HL-60/S4 treated with phorbol 12-myristate 13-acetate at 8.2 ng/mL for 4 days and 3 days (cell line): ENCODE results near the gene SHISAL1.
"Not testable (repeated sequence)": the region's sequence is repeated elsewhere in the genome, so short reads cannot be mapped to it uniquely, and the experiment has no call there.

Experiments used
- in situ Hi-C: fragments of 300-500 bp; cut with MboI; formaldehyde crosslinking; loops from 2 replicates; pipeline ENCODE4 v1.15.0; 2022; ENCODE audit warnings: low sequenced_read_pairs

SHISAL1 gene

DNA sequence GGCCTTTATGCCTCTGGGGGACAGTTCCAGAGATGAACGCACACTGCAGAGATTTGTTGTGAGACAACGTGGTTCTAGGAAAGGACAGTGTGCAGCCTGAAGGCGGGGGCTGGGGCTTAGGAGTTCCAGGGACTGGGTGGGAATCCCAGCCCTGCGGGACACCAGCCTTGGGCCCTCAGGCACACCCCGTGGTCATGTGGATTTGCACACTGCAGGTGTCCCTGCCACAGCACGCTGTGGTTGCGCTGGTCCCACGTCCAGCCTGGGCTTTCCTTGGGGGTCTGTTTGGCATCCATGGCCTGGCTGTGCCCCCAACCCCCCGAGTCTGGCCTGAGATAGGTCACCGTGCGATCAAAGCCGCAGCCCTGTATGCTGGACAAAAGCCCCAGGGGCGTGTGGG, 7.3 kb downstream of the SHISAL1 start:
- in situ Hi-C loops = no loop called here

DNA sequence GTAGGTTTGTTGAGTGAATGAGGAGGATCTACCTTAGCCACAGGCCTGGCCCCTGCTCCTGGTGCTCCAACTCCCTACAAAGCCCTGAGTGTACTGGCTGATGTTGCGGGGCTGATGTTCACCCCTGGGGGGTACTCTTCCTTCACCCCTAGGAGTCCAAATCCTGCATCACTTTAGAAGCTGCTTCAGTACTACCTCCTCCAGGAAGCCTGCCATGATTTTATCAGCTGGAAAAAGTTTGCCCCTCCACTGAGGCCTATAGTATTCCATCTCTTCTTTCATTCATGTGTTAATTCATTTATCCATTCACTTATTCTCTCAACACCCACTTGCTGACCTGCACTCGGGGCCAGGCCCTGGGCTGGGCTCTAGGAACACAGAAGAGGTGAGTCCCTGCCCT, 7.8 kb downstream of the SHISAL1 start:
- in situ Hi-C loops = no loop called here

DNA sequence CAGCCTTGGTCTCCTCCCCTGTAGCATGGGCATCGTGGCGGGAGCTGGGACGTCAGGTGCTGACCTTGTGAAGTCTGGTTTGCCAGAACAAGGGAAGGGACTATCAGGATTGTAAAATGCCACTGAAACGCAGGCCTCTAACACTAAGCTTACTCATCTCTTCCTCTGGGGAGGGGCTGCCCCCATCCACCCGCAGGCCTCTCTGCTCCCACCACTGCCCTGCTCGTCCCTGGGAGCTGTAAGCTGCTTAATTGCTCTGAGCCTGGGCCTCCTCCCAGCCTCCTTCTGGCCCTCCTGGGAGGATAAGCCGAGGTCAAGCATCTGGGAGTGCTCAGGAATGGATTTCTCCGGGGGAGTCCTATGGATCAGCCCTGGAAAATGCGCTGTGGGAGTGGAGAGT, 8.4 kb downstream of the SHISAL1 start:
- in situ Hi-C loops = no loop called here

DNA sequence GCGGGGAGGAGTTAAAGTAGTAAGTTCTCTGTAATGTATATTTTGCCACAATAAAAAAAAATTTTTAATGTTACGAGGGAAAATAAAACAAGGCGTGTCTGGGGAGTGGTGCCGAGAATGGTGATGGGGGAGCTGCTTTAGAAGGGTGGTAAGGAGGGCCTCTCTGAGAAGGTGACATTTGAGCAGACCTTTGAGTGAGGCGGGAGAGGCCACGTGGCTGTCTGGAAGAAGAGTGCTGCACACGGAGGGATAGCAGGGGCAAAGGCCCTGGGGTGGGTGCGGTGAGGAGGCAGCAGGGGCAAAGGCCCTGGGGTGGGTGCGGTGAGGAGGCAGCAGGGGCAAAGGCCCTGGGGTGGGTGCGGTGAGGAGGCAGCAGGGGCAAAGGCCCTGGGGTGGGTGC, 10.4 kb downstream of the SHISAL1 start:
- in situ Hi-C loops = not testable (repeated sequence)

DNA sequence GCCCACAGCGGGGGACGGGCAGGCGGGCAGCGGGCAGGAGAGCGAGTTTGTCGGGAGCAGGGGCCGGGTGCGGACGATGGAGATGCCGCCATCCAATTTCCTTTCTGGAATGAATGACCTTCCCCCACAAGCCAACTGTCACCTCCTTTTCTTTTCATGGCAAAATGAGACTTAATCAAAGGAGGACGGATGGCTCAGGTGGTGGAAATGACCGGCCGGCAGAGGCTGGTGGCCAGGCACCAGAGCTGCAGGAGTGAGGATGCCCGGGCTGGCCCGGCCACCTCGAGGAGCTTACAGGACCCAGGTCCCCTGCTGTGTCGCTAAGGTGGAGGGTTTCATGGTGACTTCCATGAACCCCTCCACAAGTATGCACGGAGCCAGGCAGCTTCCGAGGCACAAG, 11.7 kb downstream of the SHISAL1 start:
- in situ Hi-C loops = no loop called here

DNA sequence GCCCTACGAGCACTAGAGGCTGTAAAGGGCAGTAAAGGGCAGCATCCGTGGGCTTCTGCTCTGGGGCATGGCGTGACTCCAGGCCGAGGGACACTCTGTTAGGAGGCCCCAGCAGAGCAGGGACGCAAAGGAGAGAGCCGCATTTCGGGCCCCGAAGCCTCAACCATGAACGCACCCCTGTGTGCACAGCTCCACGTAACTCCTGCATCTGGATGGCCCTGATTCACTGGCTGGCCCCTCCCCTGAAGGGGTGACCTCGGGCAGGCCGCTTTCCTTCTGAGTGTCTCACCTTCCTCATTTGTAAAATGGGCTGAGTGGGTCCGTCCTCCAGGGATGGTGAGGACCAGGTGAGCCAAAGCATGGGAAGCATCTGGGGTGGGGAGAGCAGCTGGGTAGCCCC, 13.6 kb downstream of the SHISAL1 start:
- in situ Hi-C loops = no loop called here

DNA sequence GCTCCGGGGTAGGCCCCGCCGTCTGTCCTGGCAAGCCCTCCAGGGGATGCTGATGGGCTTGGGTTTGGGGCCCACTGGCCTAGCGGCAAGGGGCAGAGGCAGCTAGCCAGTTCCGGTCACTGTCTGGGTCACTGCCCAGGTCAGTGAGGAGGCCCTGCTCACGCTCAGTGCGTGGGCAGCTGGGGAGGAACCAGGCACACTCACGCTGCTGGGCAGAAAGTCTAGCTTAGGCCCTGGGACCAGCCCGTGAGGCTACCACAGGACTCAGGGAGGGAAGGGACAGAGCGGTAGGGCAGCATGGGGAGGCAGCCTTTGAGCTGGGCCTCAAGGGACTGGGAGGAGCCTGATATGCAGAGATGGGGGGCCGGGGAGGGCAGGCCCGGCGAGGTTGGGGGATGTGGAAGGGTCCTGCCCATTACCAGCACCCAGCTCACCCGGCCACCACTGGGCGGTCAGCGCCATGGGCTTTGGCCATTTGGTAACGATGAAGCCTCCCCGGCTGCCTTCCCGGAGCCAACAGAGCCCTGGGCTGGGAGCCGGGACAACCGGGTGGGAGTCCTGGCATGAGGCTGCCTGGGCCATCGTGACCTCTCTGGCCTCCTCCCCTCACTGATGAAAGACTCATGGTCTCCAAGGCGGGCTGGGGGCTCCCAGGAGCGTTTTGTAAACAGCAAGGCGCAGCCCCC, 14.2 kb downstream of the SHISAL1 start:
- in situ Hi-C loops = no loop called here

DNA sequence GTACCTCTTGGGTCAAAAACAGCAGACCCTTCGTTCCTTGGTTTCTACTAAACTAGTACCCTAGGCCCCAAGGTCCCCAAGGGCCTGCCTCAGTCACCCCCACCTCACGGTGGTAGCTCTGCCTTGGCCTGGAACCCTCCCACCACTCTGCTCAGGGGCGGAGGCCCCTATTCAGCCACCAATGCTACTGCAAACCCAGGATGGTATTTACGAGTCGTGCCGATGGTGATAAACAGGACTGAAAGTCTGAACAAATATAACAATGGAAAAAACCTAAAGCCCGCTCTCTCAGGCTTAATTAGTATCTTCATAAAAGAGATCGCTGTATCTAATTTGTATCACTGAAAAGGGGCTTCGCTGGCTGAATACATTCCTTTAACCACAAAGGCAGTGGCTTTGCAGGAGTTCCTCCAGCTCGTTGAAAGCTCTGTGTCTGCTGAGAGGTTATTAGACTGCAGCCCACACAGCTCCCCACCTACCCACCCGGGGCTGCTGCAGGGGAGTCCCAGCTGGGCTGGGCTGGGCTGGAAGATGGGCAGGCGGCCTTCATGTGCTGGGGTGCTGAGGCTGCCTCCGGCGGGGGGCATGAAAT, 15.2 kb downstream of the SHISAL1 start:
- in situ Hi-C loops = no loop called here

DNA sequence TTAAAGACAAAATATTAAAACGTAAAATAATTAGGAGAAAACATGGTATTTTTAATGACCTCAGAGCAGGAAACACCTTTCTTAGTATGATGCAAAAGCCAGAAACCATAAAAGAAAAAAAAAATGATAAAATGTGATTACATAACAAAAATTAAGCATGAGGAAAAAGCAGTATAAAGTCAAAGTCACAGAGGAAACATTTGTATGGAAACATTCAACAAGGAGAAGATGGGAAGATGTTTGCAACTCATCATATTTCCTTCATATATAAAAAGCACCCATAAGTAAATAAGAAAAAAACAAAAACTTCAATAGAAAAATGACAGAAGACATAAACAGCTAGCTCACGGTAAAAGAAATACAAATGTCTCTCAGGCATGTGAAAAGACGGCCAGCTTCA, 17.3 kb downstream of the SHISAL1 start:
- in situ Hi-C loops = no loop called here

DNA sequence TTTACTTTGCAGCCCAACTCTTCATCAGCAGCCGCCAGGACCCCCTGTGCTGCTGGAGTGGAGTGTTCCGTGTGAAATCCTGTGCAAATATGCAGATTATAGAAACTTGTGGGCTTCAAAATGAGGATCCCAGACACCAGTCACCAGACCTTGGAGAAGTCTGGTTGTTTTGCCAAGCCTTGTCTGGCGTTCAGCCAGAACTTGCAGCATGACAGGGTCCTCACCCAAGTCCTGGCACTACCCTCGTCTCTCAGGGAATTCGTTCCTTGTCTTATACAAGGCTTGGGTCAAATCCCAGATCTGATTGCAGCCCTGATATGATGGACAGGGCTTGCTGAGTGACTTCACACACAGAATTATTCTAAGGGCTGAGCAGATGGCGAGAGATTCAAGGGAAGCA, 18.9 kb downstream of the SHISAL1 start:
- in situ Hi-C loops = no loop called here

DNA sequence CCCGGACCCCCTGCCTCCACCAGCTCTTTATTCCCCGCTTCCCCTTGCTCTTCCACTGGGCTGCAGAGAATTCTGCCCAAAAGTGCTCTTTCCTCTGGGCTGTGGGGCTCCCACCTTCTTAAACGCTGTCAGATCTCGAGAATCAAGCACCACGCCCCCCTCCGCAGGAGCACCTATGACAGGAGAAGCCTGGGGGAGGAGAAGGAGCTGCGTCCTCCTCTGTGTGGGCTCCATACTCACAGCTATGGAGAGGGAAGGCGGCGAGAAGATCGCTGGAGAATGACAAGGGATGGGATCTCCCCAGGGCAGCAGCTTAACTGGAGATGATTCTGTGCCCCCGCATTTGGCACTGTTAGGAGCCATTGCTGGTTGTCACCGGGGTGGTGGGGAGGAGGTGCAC, 19.7 kb downstream of the SHISAL1 start:
- in situ Hi-C loops = no loop called here

DNA sequence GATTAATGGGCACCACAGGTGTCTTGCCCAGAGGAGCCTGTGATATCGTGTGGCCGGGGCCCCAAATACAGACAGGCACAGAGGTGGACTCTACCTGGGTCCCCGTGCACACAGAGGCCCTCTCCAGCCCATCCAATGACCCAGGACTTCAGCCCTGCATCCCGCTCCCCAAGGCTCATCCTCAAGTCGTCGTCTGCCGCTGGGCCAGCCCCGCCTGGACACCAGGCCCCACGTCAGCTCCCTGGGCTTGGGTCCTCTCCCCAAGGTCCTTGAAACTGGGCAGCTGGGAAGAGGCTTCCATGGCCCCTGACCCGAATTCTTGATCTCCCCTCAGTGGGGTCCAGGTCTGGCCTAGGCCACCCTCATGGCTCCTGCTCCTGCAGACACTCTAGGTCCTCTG, 20.2 kb downstream of the SHISAL1 start:
- in situ Hi-C loops = no loop called here

DNA sequence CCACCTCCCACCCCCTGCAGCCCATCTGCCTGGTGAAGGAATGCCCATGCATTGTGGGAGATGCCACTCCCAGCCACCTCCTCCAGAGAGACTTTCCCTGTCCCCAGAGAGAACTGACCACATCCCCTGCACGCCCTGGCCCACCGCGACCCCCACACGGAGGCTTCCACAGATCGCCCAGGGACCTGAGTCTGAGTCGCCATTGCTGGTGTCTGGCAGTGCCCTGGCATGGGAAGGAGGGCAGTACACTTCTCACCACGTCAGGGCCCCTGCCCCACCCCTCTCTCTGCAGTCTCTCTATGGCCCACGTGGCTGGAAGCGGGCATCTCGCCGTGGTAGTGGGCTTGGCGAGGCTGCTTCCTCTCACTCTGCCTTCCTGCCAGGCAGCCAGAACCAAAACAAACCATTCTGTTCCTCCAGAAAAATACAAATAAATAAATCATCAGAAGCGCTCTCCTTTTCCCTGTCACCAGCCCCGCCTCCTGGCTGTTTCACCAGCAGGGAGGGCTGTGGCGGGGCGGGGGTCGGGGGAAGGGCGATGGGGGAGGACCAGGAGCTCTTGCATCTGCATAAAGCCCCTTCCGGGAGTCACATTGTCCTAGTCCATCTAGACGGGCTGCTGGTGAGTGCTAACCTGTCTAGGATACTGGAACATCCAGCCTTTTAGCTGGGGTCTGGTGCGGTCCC, 20.9 kb downstream of the SHISAL1 start:
- in situ Hi-C loops = no loop called here

DNA sequence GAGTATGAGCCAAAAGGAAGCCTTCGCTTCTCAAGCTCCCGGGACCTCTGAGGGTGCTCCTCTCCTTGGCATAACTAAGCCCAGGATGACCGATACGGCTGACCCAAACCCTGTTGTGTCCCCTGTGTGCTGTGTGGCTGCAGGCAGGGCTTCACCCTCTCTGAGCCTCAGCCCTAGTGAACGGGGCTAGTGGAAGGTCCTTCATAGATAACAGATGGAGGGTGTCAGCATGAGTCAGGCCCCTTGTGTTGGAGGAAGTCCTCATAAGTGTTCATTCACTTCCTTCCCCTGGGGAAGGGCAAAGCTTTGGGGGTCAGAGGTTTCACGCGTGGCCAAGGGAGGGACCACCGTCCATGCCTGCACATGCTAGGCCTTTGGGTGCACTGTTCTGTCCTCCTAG, 21.5 kb downstream of the SHISAL1 start:
- in situ Hi-C loops = no loop called here

DNA sequence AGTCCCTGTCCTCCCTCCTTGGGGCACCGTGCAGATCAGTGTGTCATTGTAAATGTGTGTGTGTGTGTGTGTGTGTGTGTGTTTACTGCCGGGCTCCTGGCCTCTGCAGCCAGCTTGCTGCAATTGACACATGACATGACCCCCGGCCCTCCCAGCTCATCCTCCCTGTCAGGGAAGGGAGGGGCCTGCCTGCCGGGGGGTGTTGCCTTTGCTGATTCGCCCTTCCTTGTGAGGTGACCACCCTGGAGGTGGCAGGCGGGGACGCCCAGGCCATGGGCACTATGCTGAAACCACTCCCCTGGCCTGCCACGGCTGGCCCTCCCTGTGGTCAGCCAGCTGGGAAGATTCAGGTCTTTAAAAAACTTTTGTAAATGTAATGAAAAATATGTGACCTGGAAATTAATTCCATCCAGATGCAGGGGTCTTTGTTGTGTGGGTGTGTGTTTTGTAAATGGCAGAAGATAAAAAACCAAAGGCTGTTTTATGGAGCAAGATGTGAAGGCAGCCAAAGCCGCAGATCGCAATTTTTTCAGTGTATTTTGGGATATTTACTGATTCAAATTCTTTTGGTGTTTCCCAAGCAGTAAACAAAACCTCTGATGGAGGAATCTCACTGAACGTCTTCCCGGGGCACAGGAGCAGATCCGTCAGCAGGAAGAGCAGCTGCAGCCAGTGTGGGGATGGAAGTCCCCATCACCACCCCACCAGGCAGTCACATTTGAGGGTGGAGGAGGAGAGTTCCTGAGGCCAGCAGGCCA, 23.2 kb downstream of the SHISAL1 start:
- in situ Hi-C loops = no loop called here

DNA sequence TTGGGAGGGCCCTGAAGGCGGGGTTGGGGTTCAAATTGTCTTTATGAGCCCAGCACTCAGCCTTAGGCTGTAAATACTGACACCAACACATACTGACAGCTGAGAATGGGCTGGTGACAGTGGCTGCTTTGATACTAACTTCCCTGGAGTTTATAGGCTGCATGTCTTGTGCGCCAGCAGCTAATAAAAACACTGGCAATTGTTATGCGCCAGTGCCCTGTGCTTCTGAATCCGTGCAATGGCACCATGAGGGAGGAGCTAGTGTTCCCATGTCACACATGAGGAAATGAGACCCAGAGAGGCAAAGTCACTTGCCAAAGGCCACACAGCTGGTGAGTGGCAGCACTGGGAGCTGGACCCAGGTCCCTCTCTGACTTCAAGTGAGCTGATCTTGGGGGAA, 23.8 kb downstream of the SHISAL1 start:
- in situ Hi-C loops = no loop called here

DNA sequence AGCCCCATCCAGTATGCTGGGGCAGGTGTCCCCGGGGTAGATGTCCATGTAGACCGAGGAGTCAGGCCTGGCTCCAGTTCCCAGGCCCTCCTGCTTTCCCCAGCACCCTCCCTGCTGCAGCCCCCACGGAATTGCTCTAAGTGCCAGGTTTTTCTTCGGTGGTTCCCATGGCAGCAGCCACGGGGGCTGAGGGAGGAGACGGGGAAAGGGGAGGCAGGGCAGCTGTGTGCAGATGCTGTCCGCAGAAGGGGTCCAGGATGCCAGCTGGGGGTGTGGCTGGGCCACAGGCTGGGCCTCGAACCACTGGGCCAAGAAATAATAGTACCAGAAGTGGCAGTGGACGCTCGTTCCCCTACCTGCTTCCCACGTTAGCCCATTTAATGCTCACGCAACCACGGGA, 25.0 kb downstream of the SHISAL1 start:
- in situ Hi-C loops = no loop called here

DNA sequence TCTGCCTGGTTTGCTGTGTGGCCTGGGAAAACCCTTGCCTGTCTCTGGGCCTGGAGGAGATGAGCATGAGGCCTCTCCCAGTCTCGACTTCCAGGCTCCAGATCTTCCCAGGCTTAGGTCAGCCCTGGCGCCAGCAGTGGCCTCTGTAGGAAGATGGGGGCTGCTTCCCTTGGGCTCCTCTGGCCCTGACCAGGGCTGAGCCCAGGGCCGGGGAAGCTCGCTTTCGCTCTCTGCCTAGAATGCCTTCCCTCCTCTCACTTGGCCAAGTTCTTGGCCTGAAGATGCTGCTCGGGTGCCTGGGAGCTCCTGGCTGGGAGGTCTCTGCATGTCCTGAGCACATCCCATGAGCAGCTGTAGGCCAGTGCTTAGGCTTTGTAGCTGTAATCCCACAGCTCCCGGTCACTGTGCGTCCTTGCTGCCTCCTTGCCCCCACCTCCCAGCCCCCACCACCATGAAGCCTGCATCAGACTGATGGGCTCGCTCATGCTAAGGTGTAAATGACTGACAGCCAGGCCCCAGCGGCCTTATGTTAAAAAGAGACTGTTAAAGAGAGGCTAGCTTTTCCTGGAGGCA, 25.5 kb downstream of the SHISAL1 start:
- in situ Hi-C loops = no loop called here

DNA sequence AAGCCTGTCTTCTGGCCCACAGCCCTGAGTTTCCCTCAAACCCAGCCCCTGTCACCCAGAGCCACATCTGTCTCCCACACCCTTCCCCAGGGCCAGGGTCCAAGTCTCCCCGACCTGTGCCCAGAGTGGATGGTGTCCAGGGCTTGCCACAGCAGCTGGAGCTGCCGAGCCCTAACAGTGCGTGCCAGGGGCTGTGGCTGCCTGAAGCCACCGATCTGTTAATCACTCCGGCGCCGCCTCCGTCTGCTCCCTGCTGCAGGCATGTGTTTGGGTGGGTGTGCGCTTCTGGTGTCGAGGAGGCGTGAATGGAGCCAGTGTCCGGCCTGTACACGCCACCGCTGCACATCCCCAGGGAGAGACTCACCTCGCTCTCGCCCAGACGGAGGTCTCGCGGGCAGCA, 26.1 kb downstream of the SHISAL1 start:
- in situ Hi-C loops = no loop called here

DNA sequence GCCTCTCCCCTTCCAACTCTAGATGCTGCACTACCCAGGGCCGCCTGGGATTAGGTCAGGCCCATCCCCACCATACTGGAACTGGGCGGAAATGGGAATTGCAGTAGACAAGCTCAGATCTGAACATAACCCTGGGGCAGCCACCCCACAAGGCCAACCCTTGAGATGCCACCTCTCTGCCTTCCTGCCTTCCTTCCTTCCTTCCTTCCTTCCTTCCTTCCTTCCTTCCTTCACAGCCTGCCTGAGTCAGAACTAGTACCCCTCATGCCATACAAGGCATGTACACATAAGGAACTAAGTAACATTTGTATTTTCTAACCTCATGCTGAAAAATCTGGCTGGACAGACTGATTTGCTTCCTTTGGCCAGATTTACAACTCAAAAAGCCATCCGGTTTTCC, 28.0 kb downstream of the SHISAL1 start:
- in situ Hi-C loops = no loop called here
